Peyer's patch (tissue), 4 donors: ENCODE data around the gene GLI3.

Source experiments
- CTCF ChIP-seq, 6 experiments: fragments of 450-650 bp in 4 of 6; fragments of 200-600 bp in 2 of 6; sonication (generic) in 1 of 6; IDR thresholded peaks; one replicate each; pipeline ENCODE4 v1.5.1; 2017 to 2019; ENCODE audit warnings: antibody characterized with exemption in 6 of 6, mild to moderate bottlenecking in 3 of 6, moderate library complexity in 1 of 6
- POLR2A ChIP-seq, 2 donors: fragments of 450-650 bp; IDR thresholded peaks; one replicate each; pipeline ENCODE4 v1.5.1; 2017; ENCODE audit warnings: antibody characterized with exemption in 2 of 2, mild to moderate bottlenecking in 2 of 2, moderate library complexity in 2 of 2

- no peak for TF ChIP-seq POLR2A (IDR thresholded peaks at IDR 0.05)
- TF ChIP-seq CTCF (IDR thresholded peaks at IDR 0.05), result no peak
These were observed 215.0 kb downstream of the GLI3 start for GRCh38 chr7:42022056-42022455.
